DOHH2 (cell line): Measurements from ENCODE around the gene DFFB.

Experiments used
- H3F3A ChIP-seq: fragments of 200-600 bp; sonication (generic), shearing (Covaris generic); 2 replicates; pipeline ENCODE4 v1.6.0; 2016; ENCODE audit warnings: antibody characterized with exemption, mild to moderate bottlenecking; ENCODE audit not compliant: control insufficient read depth, insufficient read depth
- H3K27ac ChIP-seq: fragments of 200-600 bp; sonication (generic); 2 replicates; pipeline ENCODE4 v1.5.1; 2014; ENCODE audit warnings: low read depth, mild to moderate bottlenecking, low read length, moderate library complexity
- H3K27me3 ChIP-seq: fragments of 200-600 bp; sonication (generic); 2 replicates; pipeline ENCODE4 v1.6.1; 2014; ENCODE audit warnings: mild to moderate bottlenecking, low read length, mixed read lengths; ENCODE audit not compliant: control insufficient read depth
- H3K36me3 ChIP-seq: fragments of 200-600 bp; sonication (generic); 2 replicates; pipeline ENCODE4 v1.6.1; 2014; ENCODE audit warnings: mild to moderate bottlenecking, low read length, moderate library complexity, mixed read lengths; ENCODE audit not compliant: control insufficient read depth
- H3K4me1 ChIP-seq: fragments of 200-600 bp; sonication (generic); 2 replicates; pipeline ENCODE4 v1.6.1; 2014; ENCODE audit warnings: mild to moderate bottlenecking, low read length, mixed read lengths; ENCODE audit not compliant: control insufficient read depth
- H3K4me2 ChIP-seq: fragments of 200-600 bp; sonication (generic); 2 replicates; pipeline ENCODE4 v1.6.0; 2014; ENCODE audit warnings: mild to moderate bottlenecking, low read length, moderate library complexity
- H3K4me3 ChIP-seq: fragments of 200-600 bp; sonication (generic); 2 replicates; pipeline ENCODE4 v1.5.1; 2014; ENCODE audit warnings: mild to moderate bottlenecking, low read length, mixed read lengths
- H3K79me2 ChIP-seq: fragments of 200-600 bp; sonication (generic); 2 replicates; pipeline ENCODE4 v1.6.1; 2014; ENCODE audit warnings: mild to moderate bottlenecking, low read length, mixed read lengths; ENCODE audit not compliant: control insufficient read depth
- H3K9me2 ChIP-seq: fragments of 200-600 bp; sonication (generic); replicated peaks from 2 replicates; pipeline ENCODE4 v1.6.1; 2014; ENCODE audit warnings: mild to moderate bottlenecking, low read length, mixed read lengths; ENCODE audit not compliant: control insufficient read depth
- H3K9me3 ChIP-seq: fragments of 200-600 bp; sonication (generic); 2 replicates; pipeline ENCODE4 v1.6.1; 2014; ENCODE audit warnings: antibody characterized with exemption, low read length, mixed read lengths; ENCODE audit not compliant: control insufficient read depth, insufficient read depth
- H4K20me1 ChIP-seq: fragments of 200-600 bp; sonication (generic); 2 replicates; pipeline ENCODE4 v1.6.0; 2014; ENCODE audit warnings: low read depth, mild to moderate bottlenecking, antibody characterized with exemption, low read length, moderate library complexity; ENCODE audit not compliant: control insufficient read depth, insufficient read depth
- CTCF ChIP-seq: fragments of 200-600 bp; sonication (generic); IDR thresholded peaks from one replicate; pipeline ENCODE4 v1.5.1; 2014; ENCODE audit warnings: antibody characterized with exemption, mild to moderate bottlenecking, low read depth, low read length; ENCODE audit not compliant: poor library complexity, severe bottlenecking
- EZH2phosphoT487 ChIP-seq: fragments of 200-600 bp; sonication (generic); IDR thresholded peaks from 2 replicates; pipeline ENCODE4 v1.6.1; 2017; ENCODE audit warnings: borderline replicate concordance, mild to moderate bottlenecking, antibody characterized with exemption, low read length, moderate library complexity, mixed read lengths

Gene DFFB

GRCh38 chr1:3902111-3902511 is 44.8 kb downstream of the DFFB start:
- Histone ChIP-seq H3K4me2 (peak overlapping the region; percentile 100), H3K4me3 (peak overlapping the region; percentile 98), H3F3A (peaks cover 12% of the 10 kb centered on the region), H3K36me3 (peaks cover 13% of the 10 kb centered on the region; the same call in 1 of the 2 replicates), H3K9me3 (no peaks in the 10 kb centered on the region), H3K79me2 (peaks cover 33% of the 10 kb centered on the region), H3K27me3 (no peaks in the 10 kb centered on the region), H3K9me2 (no peaks in the 10 kb centered on the region), H4K20me1 (no peaks in the 10 kb centered on the region), H3K27ac (peak overlapping the region; percentile 77), H3K4me1 (peaks cover 75% of the 10 kb centered on the region)
- no peak for TF ChIP-seq EZH2phosphoT487
- no peak for TF ChIP-seq CTCF

- no peaks in the 10 kb centered on the region for H4K20me1 ChIP-seq
- peaks cover 31% of the 10 kb centered on the region for H3K79me2 ChIP-seq
- TF ChIP-seq EZH2phosphoT487 (no peak), CTCF (no peak)
- H3K4me1 ChIP-seq: peaks cover 80% of the 10 kb centered on the region
- H3F3A ChIP-seq: peaks cover 12% of the 10 kb centered on the region
- peak overlapping the region; percentile 98 for H3K4me3 ChIP-seq
- H3K36me3 ChIP-seq: peaks cover 13% of the 10 kb centered on the region; the same call in 1 of the 2 replicates
- no peaks in the 10 kb centered on the region for H3K9me3 ChIP-seq
- no peaks in the 10 kb centered on the region for H3K27me3 ChIP-seq
- peak overlapping the region; percentile 77 for H3K27ac ChIP-seq
- peak overlapping the region; percentile 100 for H3K4me2 ChIP-seq
- H3K9me2 ChIP-seq: no peaks in the 10 kb centered on the region
These were observed 45.4 kb downstream of the DFFB start for GRCh38 chr1:3902571-3903091.

GRCh38 chr1:3903141-3904005 is 46.1 kb downstream of the DFFB start:
- H3K27ac ChIP-seq: peak overlapping the region; percentile 77
- H3K9me2 ChIP-seq: no peaks in the 10 kb centered on the region
- H3K4me3 ChIP-seq: peak overlapping the region; percentile 98

More at GRCh38 chr1:3903141-3904005, 46.1 kb downstream of the DFFB start:
- peak overlapping the region; percentile 100 for H3K4me2 ChIP-seq
- peaks cover 12% of the 10 kb centered on the region for H3F3A ChIP-seq
- H3K4me1 ChIP-seq: peaks cover 83% of the 10 kb centered on the region
- H4K20me1 ChIP-seq: no peaks in the 10 kb centered on the region
- H3K79me2 ChIP-seq: peaks cover 28% of the 10 kb centered on the region
- H3K27me3 ChIP-seq: no peaks in the 10 kb centered on the region
- no peaks in the 10 kb centered on the region for H3K9me3 ChIP-seq
- TF ChIP-seq CTCF: no peak
- no peak for TF ChIP-seq EZH2phosphoT487
- peaks cover 13% of the 10 kb centered on the region; the same call in 1 of the 2 replicates for H3K36me3 ChIP-seq
